ENCODE measurements around the gene LKAAEAR1.

LKAAEAR1 gene

DNA sequence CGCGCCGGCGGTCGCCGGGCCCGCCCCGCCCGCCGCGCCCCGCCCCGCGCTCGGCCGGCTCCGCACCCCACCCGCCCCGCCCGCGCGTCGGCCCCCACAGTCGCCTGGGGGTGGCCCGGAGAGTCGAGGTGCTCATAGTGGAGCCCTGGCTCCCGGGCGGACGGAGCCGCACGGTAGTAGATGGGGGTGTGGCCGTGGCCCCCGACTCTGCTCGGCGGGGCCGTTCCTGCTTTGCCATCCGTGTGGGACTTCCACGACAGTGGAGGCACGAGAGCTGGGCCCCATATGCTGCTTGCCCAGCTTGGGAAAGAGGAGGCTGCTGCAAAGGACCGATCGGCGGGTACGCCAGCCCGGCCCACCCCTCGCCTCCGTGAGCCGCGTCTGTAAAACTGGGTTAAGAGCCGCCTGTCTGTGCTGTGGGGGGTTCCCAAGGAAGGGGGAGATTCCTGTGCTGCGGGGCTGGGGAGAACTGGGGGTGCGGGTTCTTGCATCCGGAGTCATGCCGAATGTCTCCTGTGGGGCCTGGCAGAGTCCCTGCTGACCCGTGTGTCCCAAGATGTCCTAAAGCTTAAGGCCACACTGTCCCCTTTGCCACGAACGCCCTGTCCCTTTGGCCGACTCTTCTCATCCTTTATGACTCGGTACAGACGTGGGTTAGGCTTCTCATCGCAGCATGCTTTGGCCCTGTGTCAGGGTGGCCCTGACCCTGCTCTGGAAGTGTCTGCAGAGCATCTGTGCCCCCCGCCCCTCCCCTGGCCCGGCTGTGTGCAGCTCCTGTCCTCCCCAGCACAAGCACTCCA is 4.0 kb downstream of the LKAAEAR1 start, which contains the start of gene OPRL1:
Gene OPRL1, plus strand, starts transcription at position 70 of the 800 bp plus-strand sequence. CDS start 12,639 bp downstream, outside the sequence.
- no peak for DNase-seq (ENCODE audit: low spot score)
- TF ChIP-seq, protein P1, sequence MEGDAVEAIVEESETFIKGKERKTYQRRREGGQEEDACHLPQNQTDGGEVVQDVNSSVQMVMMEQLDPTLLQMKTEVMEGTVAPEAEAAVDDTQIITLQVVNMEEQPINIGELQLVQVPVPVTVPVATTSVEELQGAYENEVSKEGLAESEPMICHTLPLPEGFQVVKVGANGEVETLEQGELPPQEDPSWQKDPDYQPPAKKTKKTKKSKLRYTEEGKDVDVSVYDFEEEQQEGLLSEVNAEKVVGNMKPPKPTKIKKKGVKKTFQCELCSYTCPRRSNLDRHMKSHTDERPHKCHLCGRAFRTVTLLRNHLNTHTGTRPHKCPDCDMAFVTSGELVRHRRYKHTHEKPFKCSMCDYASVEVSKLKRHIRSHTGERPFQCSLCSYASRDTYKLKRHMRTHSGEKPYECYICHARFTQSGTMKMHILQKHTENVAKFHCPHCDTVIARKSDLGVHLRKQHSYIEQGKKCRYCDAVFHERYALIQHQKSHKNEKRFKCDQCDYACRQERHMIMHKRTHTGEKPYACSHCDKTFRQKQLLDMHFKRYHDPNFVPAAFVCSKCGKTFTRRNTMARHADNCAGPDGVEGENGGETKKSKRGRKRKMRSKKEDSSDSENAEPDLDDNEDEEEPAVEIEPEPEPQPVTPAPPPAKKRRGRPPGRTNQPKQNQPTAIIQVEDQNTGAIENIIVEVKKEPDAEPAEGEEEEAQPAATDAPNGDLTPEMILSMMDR (IDR thresholded peaks at IDR 0.05; ENCODE audit: borderline replicate concordance, control extremely low read depth, extremely low read depth, insufficient read depth, missing control alignments): no peak
- in situ Hi-C loops (cut with MboI; ENCODE audit: low sequenced_read_pairs, unreplicated experiment): no loop called here

DNA sequence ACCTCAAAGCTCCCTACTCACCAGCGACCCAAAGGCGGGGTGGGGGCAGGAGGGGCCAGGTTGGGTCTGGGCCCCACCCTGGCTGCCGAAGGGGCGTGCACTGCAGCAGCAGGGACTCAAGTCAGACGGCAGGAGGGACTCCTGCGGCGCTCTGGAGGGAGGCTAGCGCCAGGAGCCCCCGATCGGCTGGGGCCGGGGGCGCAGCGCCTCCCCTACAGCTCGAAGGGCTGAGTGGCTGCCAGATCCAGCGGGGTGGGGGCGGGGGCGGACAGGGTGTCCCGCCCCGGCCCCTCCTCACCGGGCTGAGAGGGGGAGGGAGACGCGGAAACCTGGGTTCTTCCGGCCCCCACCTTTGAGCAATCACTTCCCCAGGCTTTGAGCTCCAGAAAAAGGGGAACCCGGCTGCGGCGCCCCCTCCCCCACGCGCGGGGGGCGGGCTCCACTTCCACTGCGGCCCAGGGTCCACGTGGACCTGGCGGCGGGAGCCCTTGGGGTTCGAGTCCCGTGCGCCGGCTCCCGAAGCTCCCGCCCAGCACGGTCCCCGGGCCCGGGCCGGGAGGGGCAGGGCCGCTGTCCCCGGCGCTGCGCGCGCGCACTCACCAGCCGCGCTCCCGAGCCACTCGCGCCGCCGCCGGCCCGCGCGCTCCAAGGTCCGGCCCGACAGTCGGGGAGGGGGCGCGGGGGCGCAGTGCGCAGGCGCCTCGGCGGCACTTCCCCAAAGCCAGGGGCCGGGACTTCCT is 4.8 kb downstream of the LKAAEAR1 start, which contains the start of gene RGS19:
Gene RGS19, minus strand, starts transcription at position 246 of the 740 bp plus-strand sequence. CDS start 2,632 bp downstream, outside the sequence.
- in situ Hi-C loops (cut with MboI; ENCODE audit: low sequenced_read_pairs, unreplicated experiment): no loop called here
- DNase-seq (ENCODE audit: low spot score): peak; percentile 94
- TF ChIP-seq, protein P1 (IDR thresholded peaks at IDR 0.05; ENCODE audit: borderline replicate concordance, control extremely low read depth, extremely low read depth, insufficient read depth, missing control alignments): no peak

DNA sequence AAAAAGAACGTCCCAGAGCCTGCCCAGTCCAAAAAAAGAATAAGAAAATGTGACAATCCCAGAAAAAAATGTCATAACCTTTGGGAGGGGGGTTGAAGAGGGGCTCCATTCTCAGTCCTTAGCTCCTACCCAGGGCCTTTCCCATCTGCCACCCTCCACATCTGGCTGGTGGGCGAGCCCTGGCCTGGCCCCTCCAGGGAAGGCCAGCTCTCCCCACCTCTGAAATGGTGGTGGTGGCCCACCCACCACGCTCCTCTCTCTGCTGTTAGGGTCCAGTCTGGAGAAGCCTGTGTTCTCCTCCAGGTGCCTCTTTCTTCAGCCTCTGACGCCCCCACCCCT is 5.3 kb downstream of the LKAAEAR1 start:
- in situ Hi-C loops (cut with MboI; ENCODE audit: low sequenced_read_pairs, unreplicated experiment): no loop called here
- TF ChIP-seq, protein P1 (IDR thresholded peaks at IDR 0.05; ENCODE audit: borderline replicate concordance, control extremely low read depth, extremely low read depth, insufficient read depth, missing control alignments): no peak
- no peak for DNase-seq (ENCODE audit: low spot score)

DNA sequence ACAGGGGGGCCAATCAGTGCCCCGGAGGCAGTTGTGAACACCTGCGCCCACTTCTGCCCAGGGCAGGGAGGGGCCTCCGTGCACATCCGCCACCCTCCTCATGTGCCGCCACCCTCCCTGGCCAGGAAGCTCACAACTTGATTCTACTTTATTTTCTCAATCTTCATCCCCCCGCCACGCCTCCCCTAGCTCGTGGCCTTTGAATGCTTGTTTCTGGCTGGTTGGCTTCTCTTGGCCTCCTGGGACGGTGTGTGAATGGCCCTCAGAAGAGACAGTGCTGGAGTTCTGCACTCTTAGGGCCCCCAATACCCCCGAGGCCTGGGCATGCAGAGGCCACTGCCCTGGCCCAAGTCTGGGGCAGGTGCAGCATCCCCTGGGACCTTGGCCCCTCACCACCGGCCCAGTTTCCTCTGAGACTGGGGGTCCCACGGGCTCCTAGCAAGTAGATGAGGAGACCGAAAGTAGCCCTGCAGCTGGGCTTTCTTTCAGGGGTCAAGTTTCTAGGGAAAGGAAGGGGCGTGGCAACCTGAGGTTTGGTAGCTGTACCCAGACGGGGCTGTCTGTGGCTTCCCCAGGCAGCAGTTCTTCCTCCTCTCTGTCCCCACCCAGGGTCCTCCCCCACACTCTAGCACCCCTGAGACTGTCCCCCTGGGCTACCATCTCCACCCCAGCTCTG is 6.2 kb downstream of the LKAAEAR1 start:
- DNase-seq (ENCODE audit: low spot score): no peak
- TF ChIP-seq, protein P1 (IDR thresholded peaks at IDR 0.05; ENCODE audit: borderline replicate concordance, control extremely low read depth, extremely low read depth, insufficient read depth, missing control alignments): no peak
- in situ Hi-C loops (cut with MboI; ENCODE audit: low sequenced_read_pairs, unreplicated experiment): no loop called here

DNA sequence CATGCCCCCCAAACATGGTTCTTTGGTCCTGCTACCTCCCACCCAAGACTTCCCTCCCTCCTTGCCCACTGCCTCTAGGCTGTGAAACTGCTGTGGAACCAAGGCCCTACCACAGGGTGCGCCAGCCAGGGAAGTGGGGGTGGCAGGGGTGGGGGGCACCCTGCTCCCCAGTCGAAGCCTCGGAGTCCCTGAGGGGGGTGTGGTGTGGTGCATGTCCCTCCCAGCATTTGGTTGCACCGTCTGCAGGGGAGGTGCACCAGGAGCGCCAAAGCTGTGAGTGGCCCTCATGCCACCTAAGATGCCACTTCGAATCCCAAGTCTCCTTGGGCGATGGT is 6.7 kb downstream of the LKAAEAR1 start:
- TF ChIP-seq, protein P1 (IDR thresholded peaks at IDR 0.05; ENCODE audit: borderline replicate concordance, control extremely low read depth, extremely low read depth, insufficient read depth, missing control alignments): no peak
- no peak for DNase-seq (ENCODE audit: low spot score)

DNA sequence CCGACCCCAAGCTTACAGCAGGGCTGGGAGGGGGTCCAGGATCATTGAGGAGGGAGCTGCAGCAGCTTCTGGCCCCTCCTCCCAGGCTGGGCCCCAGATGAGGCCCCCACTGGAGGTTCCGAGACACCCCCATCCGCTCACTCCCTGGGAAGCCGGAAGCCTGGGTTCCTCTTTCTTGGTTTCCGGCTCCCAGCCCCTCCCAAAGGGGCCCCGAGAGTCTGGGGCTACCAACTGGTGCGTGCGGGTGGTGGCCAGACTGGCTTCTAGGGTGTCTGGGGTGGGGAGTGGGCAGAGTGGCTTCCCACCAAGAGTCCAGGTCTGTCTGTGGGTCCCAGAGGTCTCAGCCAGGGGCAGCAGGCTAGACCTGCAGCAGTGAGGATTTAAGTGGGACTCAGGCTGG is 7.1 kb downstream of the LKAAEAR1 start:
- TF ChIP-seq, protein P1 (IDR thresholded peaks at IDR 0.05; ENCODE audit: borderline replicate concordance, control extremely low read depth, extremely low read depth, insufficient read depth, missing control alignments): no peak
- in situ Hi-C loops (cut with MboI; ENCODE audit: low sequenced_read_pairs, unreplicated experiment): no loop called here
- peak; percentile 75 for DNase-seq (ENCODE audit: low spot score)

More for the DNA sequence above, 6.7 kb downstream of the LKAAEAR1 start:
- in situ Hi-C loops (cut with MboI; ENCODE audit: low sequenced_read_pairs, unreplicated experiment): no loop called here

Measured in GM13976 (cell line).